Progenitor cell of endocrine pancreas (in vitro differentiated cells): Measurements from ENCODE around the gene ATP1A1. TPM values are rescaled to one million over a fixed set of nuclear protein-coding genes. Genes with fewer than 3 reads are reported as not detected.

ENCODE experiments used
- DNase-seq: peaks from one replicate; pipeline ENCODE4 v3.0.0; 2021; ENCODE audit warnings: low spot score; ENCODE audit not compliant: unreplicated experiment
- H3K27ac Mint-ChIP-seq: 2 replicates; pipeline ENCODE4 v1.8.0; 2021; ENCODE audit warnings: mild to moderate bottlenecking, moderate library complexity, mixed read lengths
- H3K27me3 Mint-ChIP-seq: 2 replicates; pipeline ENCODE4 v1.8.0; 2021; ENCODE audit warnings: mixed read lengths
- H3K36me3 Mint-ChIP-seq: 2 replicates; pipeline ENCODE4 v1.8.0; 2022; ENCODE audit warnings: mixed read lengths; ENCODE audit not compliant: insufficient read depth
- H3K4me1 Mint-ChIP-seq: 2 replicates; pipeline ENCODE4 v1.8.0; 2021; ENCODE audit warnings: low read depth, mixed read lengths
- H3K4me3 Mint-ChIP-seq: 2 replicates; pipeline ENCODE4 v1.8.0; 2021; ENCODE audit warnings: low read depth, mild to moderate bottlenecking, moderate library complexity, mixed read lengths
- H3K9me3 Mint-ChIP-seq: 2 replicates; pipeline ENCODE4 v1.8.0; 2021; ENCODE audit warnings: low read depth, mixed read lengths
- CTCF ChIP-seq: fragments of 200-600 bp; sonication (generic); IDR thresholded peaks from one replicate; pipeline ENCODE4 v1.5.0; 2021; ENCODE audit warnings: antibody characterized with exemption, mild to moderate bottlenecking; ENCODE audit not compliant: unreplicated experiment
- total RNA-seq: library from RNA; stranded (reverse); gene quantifications from 2 replicates; pipeline ENCODE4 v1.2.1, GENCODE V29; 2021

The ATP1A1 gene
- total RNA-seq, 1 donor from 2014 or later: 332 TPM

- peaks cover 36% of the 10 kb centered on the region for H3K4me1 Mint-ChIP-seq
- H3K27me3 Mint-ChIP-seq: no peaks in the 10 kb centered on the region
- H3K27ac Mint-ChIP-seq: peak overlapping the region; percentile 5
- no peak overlapping the region for H3K4me3 Mint-ChIP-seq
- H3K9me3 Mint-ChIP-seq: no peaks in the 10 kb centered on the region
- no peaks in the 10 kb centered on the region for H3K36me3 Mint-ChIP-seq
- no peak for DNase-seq
- TF ChIP-seq CTCF: no peak
Observed at GRCh38 chr1:116453906-116454305, 80.9 kb downstream of the ATP1A1 start.

Other genes starting within 250 kb of the ATP1A1 start
- 7.0 and 7.4 TPM in 2 replicates for gene CD58, start 197.8 kb downstream of the ATP1A1 start, total RNA-seq